ENCODE data around the gene CKAP2L.

CKAP2L gene

DNA sequence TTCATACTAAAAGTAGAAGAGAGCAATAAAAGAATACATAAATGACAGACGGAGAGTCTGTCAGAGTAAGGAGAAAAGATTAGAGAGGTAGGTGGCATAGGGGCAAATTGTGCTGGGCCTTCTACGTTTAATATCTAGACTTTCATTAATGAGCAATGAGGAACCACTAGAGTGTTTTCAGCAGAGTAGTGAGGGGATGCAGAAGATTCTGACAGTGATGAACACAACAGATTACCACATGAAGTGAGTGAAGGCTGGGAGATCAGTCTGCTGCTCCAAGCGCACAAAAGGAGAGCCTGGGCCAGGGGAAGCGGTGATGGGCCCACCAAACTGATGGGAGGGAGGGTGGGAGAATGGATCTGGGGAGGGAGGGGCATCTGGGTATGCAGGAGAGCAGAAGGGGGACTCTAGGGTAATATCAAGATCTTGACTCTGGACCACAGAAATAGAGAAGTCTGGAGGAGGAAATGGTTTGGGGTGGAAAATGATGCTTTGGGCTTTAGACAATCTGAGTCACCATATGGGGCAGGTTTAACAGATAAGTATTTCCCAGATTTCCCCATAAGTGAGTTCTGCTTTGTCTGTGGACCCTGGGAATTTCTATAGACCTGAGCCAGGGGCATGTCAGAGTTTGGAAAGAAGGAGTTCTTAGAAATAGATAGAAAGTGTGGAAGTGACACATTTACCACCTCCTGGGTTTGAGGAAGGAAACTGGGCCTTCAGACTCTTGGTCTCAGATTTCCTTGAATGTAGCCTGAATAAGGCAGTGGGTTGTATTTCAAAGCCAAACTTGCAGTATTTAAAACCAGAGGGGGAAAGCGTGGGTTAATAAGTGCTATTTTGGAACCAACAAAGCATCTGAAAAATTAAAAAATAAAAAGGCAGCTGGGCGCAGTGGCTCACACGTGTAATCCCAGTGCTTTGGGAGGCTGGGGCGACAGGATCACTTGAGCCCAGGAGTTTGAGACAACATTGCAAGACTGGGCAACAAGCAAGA, 34.9 kb upstream of the CKAP2L start:
- Histone ChIP-seq H3K9me3 (ENCODE audit: control insufficient read depth, insufficient read depth, low read length) (no peaks in the 10 kb centered on the region), H3K9ac (ENCODE audit: low read depth, low read length) (no peak overlapping the region), H3K4me1 (ENCODE audit: insufficient read depth, low read length) (peaks cover 3% of the 10 kb centered on the region), H3K36me3 (ENCODE audit: insufficient read depth, low read length) (no peaks in the 10 kb centered on the region)

GRCh38 chr2:112796486-112796885, 32.1 kb upstream of the CKAP2L start:
- H3K9me3 ChIP-seq (ENCODE audit: control insufficient read depth, insufficient read depth, low read length): no peaks in the 10 kb centered on the region
- H3K4me1 ChIP-seq (ENCODE audit: insufficient read depth, low read length): peaks cover 6% of the 10 kb centered on the region
- H3K9ac ChIP-seq (ENCODE audit: low read depth, low read length): no peak overlapping the region
- H3K36me3 ChIP-seq (ENCODE audit: insufficient read depth, low read length): no peaks in the 10 kb centered on the region

GRCh38 chr2:112795774-112796173, 31.4 kb upstream of the CKAP2L start:
- H3K4me1 ChIP-seq (ENCODE audit: insufficient read depth, low read length): peaks cover 9% of the 10 kb centered on the region
- H3K9me3 ChIP-seq (ENCODE audit: control insufficient read depth, insufficient read depth, low read length): no peaks in the 10 kb centered on the region
- H3K9ac ChIP-seq (ENCODE audit: low read depth, low read length): no peak overlapping the region
- no peaks in the 10 kb centered on the region for H3K36me3 ChIP-seq (ENCODE audit: insufficient read depth, low read length)

DNA sequence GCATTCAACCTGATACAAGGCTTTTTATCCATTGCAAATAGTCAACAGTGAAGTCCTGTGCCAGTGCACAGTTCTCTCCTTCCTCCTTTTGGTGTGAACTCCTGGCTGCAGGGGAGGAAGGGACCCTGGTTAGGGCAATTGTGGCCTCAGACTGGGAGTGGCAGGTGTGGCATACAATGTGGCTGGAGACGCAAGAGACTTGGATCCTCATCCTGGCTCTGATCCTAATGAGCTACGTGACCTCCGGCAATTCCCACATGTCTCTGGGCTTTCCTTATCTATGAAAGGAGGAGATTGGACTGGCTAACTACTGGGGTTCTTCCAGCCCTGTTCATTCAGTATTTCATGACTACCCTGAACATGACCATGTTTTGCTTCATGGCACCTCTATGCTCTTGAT, 30.4 kb upstream of the CKAP2L start:
- H3K9me3 ChIP-seq (ENCODE audit: control insufficient read depth, insufficient read depth, low read length): no peaks in the 10 kb centered on the region
- H3K36me3 ChIP-seq (ENCODE audit: insufficient read depth, low read length): no peaks in the 10 kb centered on the region
- H3K9ac ChIP-seq (ENCODE audit: low read depth, low read length): no peak overlapping the region
- peaks cover 9% of the 10 kb centered on the region for H3K4me1 ChIP-seq (ENCODE audit: insufficient read depth, low read length)

- peaks cover 9% of the 10 kb centered on the region for H3K4me1 ChIP-seq (ENCODE audit: insufficient read depth, low read length)
- H3K9me3 ChIP-seq (ENCODE audit: control insufficient read depth, insufficient read depth, low read length): no peaks in the 10 kb centered on the region
- H3K9ac ChIP-seq (ENCODE audit: low read depth, low read length): no peak overlapping the region
- H3K36me3 ChIP-seq (ENCODE audit: insufficient read depth, low read length): no peaks in the 10 kb centered on the region
These were observed 29.8 kb upstream of the CKAP2L start for GRCh38 chr2:112794131-112794733.

DNA sequence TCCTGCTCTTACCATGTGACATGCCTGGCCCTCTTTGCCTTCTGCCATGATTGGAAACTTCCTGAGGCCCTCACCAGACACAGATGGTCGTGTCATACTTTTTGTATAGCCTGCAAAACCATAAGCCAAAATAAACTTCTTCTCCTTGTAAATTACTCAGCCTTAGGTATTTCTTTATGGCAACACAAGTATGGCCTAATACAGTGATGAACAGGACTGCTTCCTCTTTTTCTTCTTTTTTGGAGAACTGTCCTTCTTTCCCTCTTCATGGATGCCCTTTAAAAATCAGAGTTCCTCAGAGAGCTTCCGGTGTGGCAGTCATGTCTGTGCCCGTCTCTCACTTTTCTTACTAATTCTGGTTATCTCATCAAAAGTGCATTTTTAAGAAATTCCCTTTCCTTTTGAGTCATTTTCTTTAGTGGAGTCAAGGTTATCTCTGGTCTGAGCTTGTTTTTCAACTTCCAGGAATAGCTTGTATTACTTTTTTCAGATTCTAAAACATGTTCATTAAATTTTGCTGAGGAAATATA, 29.1 kb upstream of the CKAP2L start:
- Histone ChIP-seq H3K36me3 (ENCODE audit: insufficient read depth, low read length) (no peaks in the 10 kb centered on the region), H3K9ac (ENCODE audit: low read depth, low read length) (no peak overlapping the region), H3K4me1 (ENCODE audit: insufficient read depth, low read length) (peaks cover 9% of the 10 kb centered on the region), H3K9me3 (ENCODE audit: control insufficient read depth, insufficient read depth, low read length) (no peaks in the 10 kb centered on the region)

DNA sequence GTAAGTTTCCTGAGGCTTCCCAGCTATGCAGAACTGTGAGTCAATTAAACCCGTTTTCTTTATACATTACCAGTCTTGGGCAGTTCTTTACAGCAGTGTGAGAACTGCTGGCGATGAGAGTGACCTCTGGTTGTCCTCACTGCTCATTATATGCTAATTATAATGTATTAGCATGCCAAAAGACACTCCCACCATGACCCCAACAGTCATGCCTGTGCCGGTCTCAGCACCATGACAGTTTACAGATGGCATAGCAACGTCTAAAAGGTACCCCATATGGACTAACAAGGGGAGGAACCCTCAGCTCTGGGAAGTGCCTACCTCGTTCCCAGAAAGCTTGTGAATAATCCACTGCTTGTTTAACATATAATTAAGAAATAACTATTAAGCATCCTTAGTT, 28.0 kb upstream of the CKAP2L start:
- no peaks in the 10 kb centered on the region for H3K36me3 ChIP-seq (ENCODE audit: insufficient read depth, low read length)
- H3K4me1 ChIP-seq (ENCODE audit: insufficient read depth, low read length): peaks cover 9% of the 10 kb centered on the region
- no peak overlapping the region for H3K9ac ChIP-seq (ENCODE audit: low read depth, low read length)
- H3K9me3 ChIP-seq (ENCODE audit: control insufficient read depth, insufficient read depth, low read length): no peaks in the 10 kb centered on the region

DNA sequence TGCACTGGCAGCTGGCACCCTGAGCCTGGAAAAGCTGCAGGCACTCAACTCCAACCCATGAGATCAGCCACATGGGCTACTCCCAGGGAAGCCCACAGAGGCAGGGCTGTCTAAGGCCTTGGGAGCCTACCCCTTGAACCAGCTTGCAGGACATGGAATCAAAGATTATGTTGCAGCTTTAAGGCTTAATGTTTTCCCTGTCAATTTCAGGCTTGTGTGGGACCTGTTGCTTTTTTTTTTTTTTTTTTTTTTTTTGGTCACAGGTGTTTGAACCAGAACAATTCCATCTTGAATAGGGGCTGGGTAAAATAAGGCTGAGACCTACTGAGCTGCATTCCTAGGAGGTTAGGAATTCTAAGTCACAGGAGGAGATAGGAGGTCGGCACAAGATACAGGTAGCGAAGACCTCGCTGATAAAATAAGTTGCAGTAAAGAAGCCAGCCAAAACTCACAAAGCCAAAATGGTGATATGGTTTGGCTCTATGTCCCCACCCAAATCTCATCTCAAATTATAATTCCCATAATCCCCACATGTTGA, 27.4 kb upstream of the CKAP2L start:
- H3K4me1 ChIP-seq (ENCODE audit: insufficient read depth, low read length): peaks cover 9% of the 10 kb centered on the region

DNA sequence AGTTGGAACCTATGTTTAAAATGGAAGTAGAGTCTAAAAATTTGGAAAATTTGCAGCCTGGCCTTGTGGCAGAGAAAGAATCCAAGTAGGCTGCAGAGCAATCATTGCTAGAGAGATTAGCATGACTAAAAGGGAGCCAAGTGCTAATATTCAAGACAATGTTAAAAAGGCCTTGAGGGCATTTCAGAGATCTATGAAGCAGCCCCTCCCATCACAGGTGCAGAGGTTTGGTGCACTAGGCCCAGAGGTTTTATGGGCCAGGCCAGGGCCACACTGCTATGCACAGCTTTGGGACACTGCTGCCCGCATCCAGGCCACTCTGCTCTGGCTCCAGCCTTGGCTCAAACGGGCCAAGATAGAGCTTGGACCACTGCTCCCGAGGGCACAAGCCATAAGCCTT, 26.6 kb upstream of the CKAP2L start:
- Histone ChIP-seq H3K4me1 (ENCODE audit: insufficient read depth, low read length) (peaks cover 9% of the 10 kb centered on the region), H3K9ac (ENCODE audit: low read depth, low read length) (no peak overlapping the region), H3K9me3 (ENCODE audit: control insufficient read depth, insufficient read depth, low read length) (no peaks in the 10 kb centered on the region), H3K36me3 (ENCODE audit: insufficient read depth, low read length) (no peaks in the 10 kb centered on the region)

More for the DNA sequence above, 27.4 kb upstream of the CKAP2L start:
- Histone ChIP-seq H3K9ac (ENCODE audit: low read depth, low read length) (no peak overlapping the region), H3K36me3 (ENCODE audit: insufficient read depth, low read length) (no peaks in the 10 kb centered on the region), H3K9me3 (ENCODE audit: control insufficient read depth, insufficient read depth, low read length) (no peaks in the 10 kb centered on the region)

- Histone ChIP-seq H3K4me1 (ENCODE audit: insufficient read depth, low read length) (peaks cover 12% of the 10 kb centered on the region), H3K9ac (ENCODE audit: low read depth, low read length) (no peak overlapping the region), H3K36me3 (ENCODE audit: insufficient read depth, low read length) (no peaks in the 10 kb centered on the region), H3K9me3 (ENCODE audit: control insufficient read depth, insufficient read depth, low read length) (no peaks in the 10 kb centered on the region)
These were observed 25.9 kb upstream of the CKAP2L start for GRCh38 chr2:112790305-112790704.

- Histone ChIP-seq H3K9ac (ENCODE audit: low read depth, low read length) (no peak overlapping the region), H3K4me1 (ENCODE audit: insufficient read depth, low read length) (peaks cover 22% of the 10 kb centered on the region), H3K9me3 (ENCODE audit: control insufficient read depth, insufficient read depth, low read length) (no peaks in the 10 kb centered on the region), H3K36me3 (ENCODE audit: insufficient read depth, low read length) (no peaks in the 10 kb centered on the region)
These were observed 24.8 kb upstream of the CKAP2L start for GRCh38 chr2:112789186-112789585.

GRCh38 chr2:112788653-112789052, 24.2 kb upstream of the CKAP2L start:
- Histone ChIP-seq H3K4me1 (ENCODE audit: insufficient read depth, low read length) (peaks cover 25% of the 10 kb centered on the region), H3K36me3 (ENCODE audit: insufficient read depth, low read length) (no peaks in the 10 kb centered on the region), H3K9me3 (ENCODE audit: control insufficient read depth, insufficient read depth, low read length) (no peaks in the 10 kb centered on the region), H3K9ac (ENCODE audit: low read depth, low read length) (no peak overlapping the region)

DNA sequence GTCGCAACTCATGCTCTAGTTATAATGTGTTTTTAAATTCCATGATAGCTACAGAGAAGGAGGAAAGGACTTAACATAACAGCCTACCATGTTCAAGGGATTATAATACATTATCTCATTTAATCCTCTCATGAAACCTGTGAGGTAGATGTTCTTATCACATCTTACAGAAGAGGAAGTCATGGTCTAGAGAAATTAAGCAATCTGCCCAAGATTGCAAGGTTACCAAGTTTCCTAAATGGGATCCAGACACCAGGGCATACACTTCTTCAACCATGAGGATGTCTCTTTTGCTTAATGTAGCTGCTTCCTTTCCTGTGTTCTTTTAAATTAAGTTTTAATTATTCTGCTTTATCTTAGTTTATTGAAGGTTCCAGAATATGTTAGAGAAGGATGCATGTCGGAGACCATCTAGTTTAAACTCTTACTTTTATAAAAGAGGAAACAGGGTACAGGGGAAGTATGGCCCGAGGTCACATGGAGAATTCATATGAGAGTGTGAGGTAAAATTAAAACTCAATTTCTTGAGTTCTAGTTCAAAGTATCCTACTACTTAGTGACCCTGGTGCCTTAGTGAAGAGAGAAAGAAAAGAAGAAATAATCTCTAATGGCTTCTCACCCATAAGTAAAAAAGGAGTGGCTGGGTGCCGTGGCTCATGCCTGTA, 23.5 kb upstream of the CKAP2L start:
- Histone ChIP-seq H3K9me3 (ENCODE audit: control insufficient read depth, insufficient read depth, low read length) (no peaks in the 10 kb centered on the region), H3K36me3 (ENCODE audit: insufficient read depth, low read length) (no peaks in the 10 kb centered on the region), H3K4me1 (ENCODE audit: insufficient read depth, low read length) (peaks cover 31% of the 10 kb centered on the region), H3K9ac (ENCODE audit: low read depth, low read length) (no peak overlapping the region)

DNA sequence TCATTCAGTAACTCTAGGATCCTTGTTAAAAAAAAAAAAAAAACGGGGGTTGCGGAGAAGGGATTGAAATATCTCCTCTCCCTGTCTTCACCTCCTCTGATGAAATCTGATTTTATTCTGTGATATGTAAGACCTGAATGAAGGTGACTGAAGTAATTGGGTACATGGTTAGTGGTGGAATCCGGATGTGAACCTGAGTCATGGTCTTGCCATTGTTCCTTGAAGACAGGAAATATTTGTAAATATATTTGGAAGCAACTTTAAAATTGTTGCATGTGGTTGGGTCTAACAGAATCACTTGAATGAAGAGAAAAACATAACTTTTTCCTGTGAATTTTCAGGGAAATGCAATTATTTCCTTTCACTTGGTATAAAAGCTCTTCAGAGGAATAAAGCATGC, 22.9 kb upstream of the CKAP2L start:
- H3K36me3 ChIP-seq (ENCODE audit: insufficient read depth, low read length): no peaks in the 10 kb centered on the region

More for the DNA sequence above, 22.9 kb upstream of the CKAP2L start:
- Histone ChIP-seq H3K9ac (ENCODE audit: low read depth, low read length) (no peak overlapping the region), H3K4me1 (ENCODE audit: insufficient read depth, low read length) (peaks cover 31% of the 10 kb centered on the region), H3K9me3 (ENCODE audit: control insufficient read depth, insufficient read depth, low read length) (no peaks in the 10 kb centered on the region)
